ENCODE results near the gene GNG7.

- TF ChIP-seq CTCF (IDR thresholded peaks at IDR 0.05) (no peak), POLR2A (IDR thresholded peaks at IDR 0.05) (peak; percentile 40)
Measured at GRCh38 chr19:2524840-2525723, 177.4 kb downstream of the GNG7 start.

Measured in right lobe of liver (tissue), 4 donors.